HepG2 (cell line): Measurements from ENCODE around the gene PTGR1. TPM values are rescaled to one million over a fixed set of nuclear protein-coding genes. Genes with fewer than 3 reads are reported as not detected.
A peak's percentile ranks its signal among the peaks of the same experiment; 100 is the strongest.

ENCODE experiments used
- ATAD3A ChIP-seq: sonication (generic); formaldehyde crosslinking; IDR thresholded peaks from 2 replicates; pipeline ENCODE4 v1.4.0; 2020; ENCODE audit warnings: missing genetic modification reagents
- DMTF1 ChIP-seq: sonication (generic); formaldehyde crosslinking; IDR thresholded peaks from 2 replicates; pipeline ENCODE4 v1.4.0; 2020; ENCODE audit warnings: mild to moderate bottlenecking, missing genetic modification reagents
- KDM6A ChIP-seq: IDR thresholded peaks from 2 replicates; pipeline ENCODE4 v1.6.1; 2016; ENCODE audit warnings: low read depth
- NR2F2 ChIP-seq: IDR thresholded peaks from 2 replicates; pipeline ENCODE4 v1.6.1; 2012; ENCODE audit warnings: low read depth, inconsistent platforms, borderline replicate concordance
- PHF5A ChIP-seq: IDR thresholded peaks from one replicate; pipeline ENCODE4 v1.6.1; 2018; ENCODE audit warnings: low read depth, missing genetic modification reagents; ENCODE audit not compliant: unreplicated experiment
- PLSCR1 ChIP-seq: sonication (generic); formaldehyde crosslinking; IDR thresholded peaks from 2 replicates; pipeline ENCODE4 v1.5.0; 2020; ENCODE audit warnings: missing genetic modification reagents, mild to moderate bottlenecking, borderline replicate concordance
- TFDP2 ChIP-seq: sonication (generic); formaldehyde crosslinking; IDR thresholded peaks from 2 replicates; pipeline ENCODE4 v1.4.0; 2020; ENCODE audit warnings: missing genetic modification reagents
- ZBED4 ChIP-seq: sonication (generic); formaldehyde crosslinking; IDR thresholded peaks from 2 replicates; pipeline ENCODE4 v1.4.0; 2020; ENCODE audit warnings: missing genetic modification reagents, borderline replicate concordance
- ZFAT ChIP-seq: sonication (generic); formaldehyde crosslinking; conservative IDR thresholded peaks from 2 replicates; pipeline ENCODE4 v1.8.1; 2023; ENCODE audit warnings: missing genetic modification reagents, inconsistent platforms
- ZHX1 ChIP-seq: sonication (generic); formaldehyde crosslinking; IDR thresholded peaks from 2 replicates; pipeline ENCODE4 v1.8.1; 2022; ENCODE audit warnings: low read depth, mild to moderate bottlenecking, missing genetic modification reagents
- ZNF33A ChIP-seq: sonication (generic); formaldehyde crosslinking; IDR thresholded peaks from 2 replicates; pipeline ENCODE4 v1.5.1; 2020; ENCODE audit warnings: missing genetic modification reagents, mild to moderate bottlenecking, moderate library complexity, borderline replicate concordance
- ZNF468 ChIP-seq: sonication (generic); formaldehyde crosslinking; IDR thresholded peaks from 2 replicates; pipeline ENCODE4 v1.8.0; 2022; ENCODE audit warnings: mild to moderate bottlenecking, moderate library complexity, missing genetic modification reagents
- ZNF484 ChIP-seq: sonication (generic); formaldehyde crosslinking; IDR thresholded peaks from 2 replicates; pipeline ENCODE4 v1.5.1; 2020; ENCODE audit warnings: mild to moderate bottlenecking, low read depth, missing genetic modification reagents, borderline replicate concordance
- ZNF576 ChIP-seq: sonication (generic); formaldehyde crosslinking; IDR thresholded peaks from 2 replicates; pipeline ENCODE4 v1.4.0; 2020; ENCODE audit warnings: mild to moderate bottlenecking, missing genetic modification reagents
- ZNF589 ChIP-seq: sonication (generic); formaldehyde crosslinking; conservative IDR thresholded peaks from 2 replicates; pipeline ENCODE4 v1.8.0; 2022; ENCODE audit warnings: mild to moderate bottlenecking, moderate library complexity, missing genetic modification reagents
- ZNF615 ChIP-seq: sonication (generic); formaldehyde crosslinking; IDR thresholded peaks from 2 replicates; pipeline ENCODE4 v1.5.0; 2020; ENCODE audit warnings: mild to moderate bottlenecking, missing genetic modification reagents, borderline replicate concordance
- ZNF703 ChIP-seq: sonication (generic); formaldehyde crosslinking; IDR thresholded peaks from 2 replicates; pipeline ENCODE4 v1.5.1; 2020; ENCODE audit warnings: missing genetic modification reagents, mild to moderate bottlenecking, moderate library complexity, borderline replicate concordance
- polyA plus RNA-seq, 8 experiments: library from polyadenylated mRNA; depleted of rRNA in 3 of 8; stranded (reverse) in 7 of 8; unstranded in 1 of 8; fragments of >200 nt; fragmentation: Illumina TruSeq in 4 of 8; extraction: Trizol in 4 of 8; gene quantifications; 2 replicates each; pipeline versions ENCODE4 v1.2.1 to v1.2.3, GENCODE V29; 2011 to 2016; ENCODE audit warnings: low read depth in 4 of 8, missing spikeins in 1 of 8, mixed read lengths in 1 of 8; ENCODE audit not compliant: insufficient read depth in 1 of 8
- total RNA-seq, 5 experiments: library from RNA; depleted of rRNA; stranded (reverse); fragments of >200 nt; fragmentation: Illumina TruSeq; extraction: Trizol; gene quantifications; 2 replicates each; pipeline ENCODE4 v1.2.3, GENCODE V29; 2016; ENCODE audit warnings: low read depth in 1 of 5

The PTGR1 gene
- total and polyA plus RNA-seq, 2 of the 13 experiments (the other 11 are each of a cell fraction or from before 2014, with no cell fraction given), result 6.0 to 15.8 TPM

- TF ChIP-seq TFDP2 (CRISPR knock-in tag) (peak; percentile 71), NR2F2 (no peak), ATAD3A (CRISPR knock-in tag) (no peak), ZNF468 (CRISPR knock-in tag) (no peak), ZNF576 (CRISPR knock-in tag) (peak; percentile 4; the same call in 1 of the 2 replicates), DMTF1 (no peak), PLSCR1 (CRISPR knock-in tag) (no peak), KDM6A (no peak), ZNF703 (CRISPR knock-in tag) (no peak), ZNF33A (CRISPR knock-in tag) (no peak), ZFAT (CRISPR knock-in tag) (0 out of 2 replicates have a peak, but pooled peaks have one; percentile 22), ZNF589 (CRISPR knock-in tag) (no peak; the same call in 1 of the 2 replicates), ZBED4 (CRISPR knock-in tag) (no peak; the same call in 1 of the 2 replicates), PHF5A (CRISPR knock-in tag) (no peak), ZNF484 (CRISPR knock-in tag) (no peak), ZHX1 (no peak), ZNF615 (CRISPR knock-in tag) (no peak)
Observed at GRCh38 chr9:111631214-111631971, 31.9 kb upstream of the PTGR1 start, which contains the start of gene DNAJC25 (continued).
